ENCODE data around the gene RGPD8. TPM values are rescaled to one million over a fixed set of nuclear protein-coding genes. Genes with fewer than 3 reads are reported as not detected.

Gene RGPD8
- total RNA-seq, 1 experiment from 2014 or later = 8.3 TPM

- ATAC-seq (no peak), DNase-seq (ENCODE audit: low spot score) (no peak)
- H3K9me3 Mint-ChIP-seq = no peaks in the 10 kb centered on the region
- H3K4me1 Mint-ChIP-seq = peaks cover 13% of the 10 kb centered on the region
- ChIA-PET POLR2A (no interaction called here), CTCF (interaction anchor here (0.9 to 1.0 kb wide), 4 partner anchors 12 to 220 kb away, joined by 3 read pairs; no protein-coding TSS in a partner anchor)
- peak overlapping the region; percentile 90 for H3K4me3 Mint-ChIP-seq
- H3K27me3 Mint-ChIP-seq (ENCODE audit: low read depth) = peaks cover 22% of the 10 kb centered on the region
- TF ChIP-seq CREB1 (CRISPR knock-in tag; IDR thresholded peaks at IDR 0.05) = no peak
- TF ChIP-seq ELF4 (CRISPR knock-in tag; IDR thresholded peaks at IDR 0.05; ENCODE audit: low read depth) = no peak
- no peak for TF ChIP-seq AFF4 (CRISPR knock-in tag; IDR thresholded peaks at IDR 0.05; ENCODE audit: borderline replicate concordance)
- TF ChIP-seq NR2C2 (CRISPR knock-in tag; IDR thresholded peaks at IDR 0.05) = no peak
- TF ChIP-seq ZNF281 (CRISPR knock-in tag; IDR thresholded peaks at IDR 0.05) = no peak
- TF ChIP-seq STAT6 (CRISPR knock-in tag; conservative IDR thresholded peaks at IDR 0.05; ENCODE audit: low read depth) = no peak
- no peak for TF ChIP-seq NR1H2 (CRISPR knock-in tag; IDR thresholded peaks at IDR 0.05)
- TF ChIP-seq, protein P1, sequence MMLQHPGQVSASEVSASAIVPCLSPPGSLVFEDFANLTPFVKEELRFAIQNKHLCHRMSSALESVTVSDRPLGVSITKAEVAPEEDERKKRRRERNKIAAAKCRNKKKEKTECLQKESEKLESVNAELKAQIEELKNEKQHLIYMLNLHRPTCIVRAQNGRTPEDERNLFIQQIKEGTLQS (CRISPR knock-in tag; conservative IDR thresholded peaks at IDR 0.05) = no peak
- TF ChIP-seq PREB (CRISPR knock-in tag; IDR thresholded peaks at IDR 0.05; ENCODE audit: borderline replicate concordance) = no peak
- TF ChIP-seq, protein P2, sequence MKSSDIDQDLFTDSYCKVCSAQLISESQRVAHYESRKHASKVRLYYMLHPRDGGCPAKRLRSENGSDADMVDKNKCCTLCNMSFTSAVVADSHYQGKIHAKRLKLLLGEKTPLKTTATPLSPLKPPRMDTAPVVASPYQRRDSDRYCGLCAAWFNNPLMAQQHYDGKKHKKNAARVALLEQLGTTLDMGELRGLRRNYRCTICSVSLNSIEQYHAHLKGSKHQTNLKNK (CRISPR knock-in tag; IDR thresholded peaks at IDR 0.05) = no peak
- no peak for TF ChIP-seq ATF6 (CRISPR knock-in tag; IDR thresholded peaks at IDR 0.05)
- H3K27ac Mint-ChIP-seq = no peak overlapping the region
- H3K36me3 Mint-ChIP-seq = peaks cover 11% of the 10 kb centered on the region; the same call in 1 of the 2 replicates
Observed at GRCh38 chr2:112480530-112481049, 47.1 kb upstream of the RGPD8 start.

All from WTC11 (cell line).